ENCODE data around the gene TMED7. TPM values are rescaled to one million over a fixed set of nuclear protein-coding genes. Genes with fewer than 3 reads are reported as not detected.

The TMED7 gene
- total and polyA plus RNA-seq, 2 of the 8 experiments (the other 6 are each of a cell fraction or from before 2014, with no cell fraction given) = 43.8 to 75.2 TPM

GRCh38 chr5:115616472-115616871 is 9.4 kb downstream of the TMED7 start (continued):
- TF ChIP-seq USF2 (IDR thresholded peaks at IDR 0.05; ENCODE audit: low read length) = no peak
